Vagina (tissue), 2 donors: ENCODE results near the gene SLC29A1.

Source experiments
- CTCF ChIP-seq, 3 experiments: fragments of 450-650 bp in 2 of 3; fragments of 200-600 bp in 1 of 3; sonication (generic) in 1 of 3; IDR thresholded peaks; one replicate each; pipeline ENCODE4 v1.5.1; 2017 to 2019; ENCODE audit warnings: antibody characterized with exemption in 3 of 3, mild to moderate bottlenecking in 2 of 3, moderate library complexity in 2 of 3
- POLR2A ChIP-seq, 2 donors: fragments of 450-650 bp; IDR thresholded peaks; one replicate each; pipeline ENCODE4 v1.6.1; 2017; ENCODE audit warnings: antibody characterized with exemption in 2 of 2, mild to moderate bottlenecking in 2 of 2, moderate library complexity in 2 of 2
- POLR2AphosphoS5 ChIP-seq, 2 donors: sonication (generic); formaldehyde crosslinking; IDR thresholded peaks; one replicate each; pipeline ENCODE4 v1.9.0; 2017; ENCODE audit warnings: antibody characterized with exemption in 2 of 2, mild to moderate bottlenecking in 2 of 2, low read depth in 1 of 2; ENCODE audit not compliant: insufficient read depth in 1 of 2

DNA sequence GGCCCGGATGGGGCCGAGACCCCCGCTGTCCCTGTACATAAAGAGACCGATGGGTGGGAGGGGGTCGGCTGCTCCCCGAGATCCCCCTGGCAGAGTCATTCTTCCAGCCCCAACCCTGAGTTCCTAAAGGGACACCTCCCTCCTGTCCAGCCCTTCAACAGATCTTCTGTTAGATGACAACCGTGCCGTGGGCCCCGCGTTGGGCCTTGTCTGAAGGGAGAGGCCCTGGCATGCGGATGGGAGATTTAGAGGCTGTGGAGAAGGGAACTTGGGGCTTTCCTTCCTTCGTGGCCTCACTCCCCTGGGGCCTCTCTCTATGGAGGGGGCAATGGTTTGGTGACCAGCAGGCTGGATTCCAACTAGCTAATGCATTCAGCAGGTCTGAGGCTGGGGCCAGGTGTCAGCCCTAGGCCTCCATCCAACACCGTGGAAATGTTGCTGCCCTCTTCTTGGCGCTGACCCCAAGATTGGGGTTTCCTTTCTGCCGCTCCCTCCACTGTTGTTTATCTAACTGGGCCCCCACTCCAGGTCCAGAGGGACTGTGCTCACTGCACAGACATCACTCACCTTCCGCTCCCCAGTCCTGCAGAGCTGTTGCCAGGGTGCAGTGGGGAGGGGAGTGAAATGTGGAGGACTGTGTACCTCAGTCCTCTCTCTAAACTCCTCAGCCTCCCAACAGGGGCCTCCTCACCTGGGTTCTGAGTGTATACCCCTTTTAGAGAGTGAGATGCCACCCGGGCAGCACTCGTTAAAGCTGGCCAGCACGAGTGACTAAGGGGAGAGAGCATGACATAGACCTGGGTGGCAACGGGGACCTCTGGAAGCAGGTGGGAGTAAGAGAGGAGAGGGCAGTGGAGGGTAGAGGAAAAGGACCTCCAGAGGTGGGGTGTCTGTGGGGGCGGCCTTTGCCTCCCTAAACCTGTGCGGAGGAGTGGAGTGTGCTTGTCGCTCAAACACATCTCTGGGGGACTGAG is 53.6 kb downstream of the SLC29A1 start:
- TF ChIP-seq POLR2A (IDR thresholded peaks at IDR 0.05) (no peak), CTCF (IDR thresholded peaks at IDR 0.05) (no peak), POLR2AphosphoS5 (IDR thresholded peaks at IDR 0.05; ENCODE audit: insufficient read depth in 1 of 2, low read depth in 1 of 2) (no peak)
